Caco-2 (cell line): ENCODE measurements around the gene PRSS38. TPM values are rescaled to one million over a fixed set of nuclear protein-coding genes. Genes with fewer than 3 reads are reported as not detected.
"Not testable (repeated sequence)": the region's sequence is repeated elsewhere in the genome, so short reads cannot be mapped to it uniquely, and the experiment has no call there.

ENCODE experiments used
- BruUV-seq: library from RNA; stranded (reverse); fragments of 400-500 nt; replicated peaks from 2 replicates; lab custom pipeline; 2021; lab: Mats Ljungman, UMichigan
- CTCF ChIA-PET: fragments of 300-600 bp; sonication (Branson Sonifier 250); formaldehyde crosslinking; loops from one replicate; lab custom pipeline; 2022; ENCODE audit warnings: antibody characterized with exemption; lab: Charles Lee
- POLR2A ChIA-PET: fragments of 300-600 bp; sonication (Branson Sonifier 250); formaldehyde crosslinking; loops from one replicate; lab custom pipeline; 2022; ENCODE audit warnings: antibody characterized with exemption; lab: Charles Lee
- DNase-seq, 2 experiments: peaks; one replicate each; pipeline versions ENCODE4 v3.0.0 to v3.0.0-alpha.2; 2020 to 2022
- H3K27me3 ChIP-seq: replicated peaks from 2 replicates; pipeline ENCODE4 v1.6.0; 2011; ENCODE audit warnings: low read length; ENCODE audit not compliant: control insufficient read depth, insufficient read depth
- H3K36me3 ChIP-seq: 2 replicates; pipeline ENCODE4 v1.5.1; 2011; ENCODE audit warnings: low read length; ENCODE audit not compliant: control insufficient read depth, insufficient read depth
- H3K4me1 ChIP-seq: fragments of 250-450 bp; sonication (Bioruptor Pico); 2 replicates; pipeline ENCODE4 v1.5.1; 2020; ENCODE audit warnings: mild to moderate bottlenecking
- H3K4me3 ChIP-seq: 2 replicates; pipeline ENCODE4 v1.5.1; 2011; ENCODE audit warnings: low read depth, mild to moderate bottlenecking, control low read depth, low read length
- H3K9me3 ChIP-seq: fragments of 250-450 bp; sonication (Bioruptor Pico); 2 replicates; pipeline ENCODE4 v1.5.1; 2020; ENCODE audit warnings: mild to moderate bottlenecking, moderate library complexity
- H3K27ac Mint-ChIP-seq: one replicate; pipeline ENCODE4 v1.8.0; 2022; ENCODE audit warnings: mixed read lengths; ENCODE audit not compliant: unreplicated experiment
- H3K27me3 Mint-ChIP-seq: one replicate; pipeline ENCODE4 v1.8.0; 2022; ENCODE audit warnings: mixed read lengths; ENCODE audit not compliant: insufficient read depth, unreplicated experiment
- H3K36me3 Mint-ChIP-seq: one replicate; pipeline ENCODE4 v1.8.0; 2022; ENCODE audit warnings: mild to moderate bottlenecking, mixed read lengths; ENCODE audit not compliant: insufficient read depth, unreplicated experiment
- H3K4me1 Mint-ChIP-seq: one replicate; pipeline ENCODE4 v1.8.0; 2022; ENCODE audit warnings: low read depth, mixed read lengths; ENCODE audit not compliant: unreplicated experiment
- H3K4me3 Mint-ChIP-seq: one replicate; pipeline ENCODE4 v1.8.0; 2022; ENCODE audit warnings: mild to moderate bottlenecking, moderate library complexity, mixed read lengths; ENCODE audit not compliant: unreplicated experiment
- H3K9me3 Mint-ChIP-seq: one replicate; pipeline ENCODE4 v1.8.0; 2022; ENCODE audit warnings: mixed read lengths; ENCODE audit not compliant: unreplicated experiment
- intact Hi-C: fragments of 100-400 bp; cut with micrococcal nuclease; formaldehyde crosslinking; loops from one replicate; pipeline ENCODE4 v1.10.0; 2022; ENCODE audit not compliant: unreplicated experiment
- total RNA-seq: library from RNA; stranded (reverse); gene quantifications from 2 replicates; pipeline ENCODE4 v1.2.3, GENCODE V29; 2022
- TF ChIP-seq, protein P1 (sequence below), 2 experiments: fragments of 200-600 bp in 1 of 2; IDR thresholded peaks; 1 replicate in 1 of 2; 2 replicates in 1 of 2; pipeline versions ENCODE4 v1.5.1 to v1.8.0; 2011 to 2022; ENCODE audit warnings: antibody characterized with exemption in 1 of 2, control low read depth in 1 of 2, inconsistent platforms in 1 of 2, low read depth in 1 of 2, low read length in 1 of 2, mild to moderate bottlenecking in 1 of 2, moderate library complexity in 1 of 2; ENCODE audit not compliant: insufficient read depth in 1 of 2, severe bottlenecking in 1 of 2, unreplicated experiment in 1 of 2

Gene PRSS38
- total RNA-seq, 1 experiment from 2014 or later, result not detected

DNA sequence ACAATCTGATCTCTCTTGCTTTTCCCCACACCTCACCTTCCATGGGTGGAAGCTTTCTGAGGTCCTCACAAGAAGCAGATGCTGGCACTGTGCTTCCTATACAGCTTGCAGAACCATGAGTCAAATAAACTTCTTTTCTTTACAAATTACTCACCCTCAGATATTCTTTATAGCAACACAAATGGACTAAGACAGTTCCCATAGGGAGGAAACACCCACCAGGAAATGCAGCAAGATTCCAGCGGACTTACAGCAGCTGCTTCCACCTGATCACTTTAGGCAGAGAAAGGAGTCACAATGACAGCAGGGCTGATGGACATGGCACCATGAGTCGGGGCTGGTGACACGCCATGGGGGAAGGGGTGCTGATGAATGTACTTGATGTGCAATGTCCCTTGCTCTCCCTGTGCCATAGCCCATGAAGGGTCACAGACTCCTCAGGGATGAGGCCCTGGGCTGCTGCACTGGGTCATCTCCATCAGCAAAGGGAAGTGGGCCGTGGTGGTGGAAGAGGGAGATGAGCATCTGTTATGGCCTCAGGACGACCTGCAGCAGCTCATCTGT lies 53.9 kb downstream of the PRSS38 start:
- Mint-ChIP-seq H3K9me3 (no peaks in the 10 kb centered on the region), H3K27ac (no peak overlapping the region), H3K4me1 (no peaks in the 10 kb centered on the region), H3K36me3 (no peaks in the 10 kb centered on the region), H3K27me3 (peaks cover 19% of the 10 kb centered on the region), H3K4me3 (no peak overlapping the region)
- Histone ChIP-seq H3K27me3 (peaks cover 2% of the 10 kb centered on the region; the same call in 1 of the 2 replicates), H3K4me3 (no peak overlapping the region), H3K4me1 (no peaks in the 10 kb centered on the region), H3K36me3 (no peaks in the 10 kb centered on the region), H3K9me3 (peaks cover 9% of the 10 kb centered on the region; the same call in 1 of the 2 replicates)
- DNase-seq, result no peak
- ChIA-PET POLR2A (no interaction called here), CTCF (no interaction called here)
- no TSS peak for BruUV-seq
- intact Hi-C loops, result no loop called here
- TF ChIP-seq, protein P1, sequence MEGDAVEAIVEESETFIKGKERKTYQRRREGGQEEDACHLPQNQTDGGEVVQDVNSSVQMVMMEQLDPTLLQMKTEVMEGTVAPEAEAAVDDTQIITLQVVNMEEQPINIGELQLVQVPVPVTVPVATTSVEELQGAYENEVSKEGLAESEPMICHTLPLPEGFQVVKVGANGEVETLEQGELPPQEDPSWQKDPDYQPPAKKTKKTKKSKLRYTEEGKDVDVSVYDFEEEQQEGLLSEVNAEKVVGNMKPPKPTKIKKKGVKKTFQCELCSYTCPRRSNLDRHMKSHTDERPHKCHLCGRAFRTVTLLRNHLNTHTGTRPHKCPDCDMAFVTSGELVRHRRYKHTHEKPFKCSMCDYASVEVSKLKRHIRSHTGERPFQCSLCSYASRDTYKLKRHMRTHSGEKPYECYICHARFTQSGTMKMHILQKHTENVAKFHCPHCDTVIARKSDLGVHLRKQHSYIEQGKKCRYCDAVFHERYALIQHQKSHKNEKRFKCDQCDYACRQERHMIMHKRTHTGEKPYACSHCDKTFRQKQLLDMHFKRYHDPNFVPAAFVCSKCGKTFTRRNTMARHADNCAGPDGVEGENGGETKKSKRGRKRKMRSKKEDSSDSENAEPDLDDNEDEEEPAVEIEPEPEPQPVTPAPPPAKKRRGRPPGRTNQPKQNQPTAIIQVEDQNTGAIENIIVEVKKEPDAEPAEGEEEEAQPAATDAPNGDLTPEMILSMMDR (IDR thresholded peaks at IDR 0.05; ENCODE audit: insufficient read depth in 1 of 2, low read depth in 1 of 2, low read length in 1 of 2, severe bottlenecking in 1 of 2, unreplicated experiment in 1 of 2), result no peak

DNA sequence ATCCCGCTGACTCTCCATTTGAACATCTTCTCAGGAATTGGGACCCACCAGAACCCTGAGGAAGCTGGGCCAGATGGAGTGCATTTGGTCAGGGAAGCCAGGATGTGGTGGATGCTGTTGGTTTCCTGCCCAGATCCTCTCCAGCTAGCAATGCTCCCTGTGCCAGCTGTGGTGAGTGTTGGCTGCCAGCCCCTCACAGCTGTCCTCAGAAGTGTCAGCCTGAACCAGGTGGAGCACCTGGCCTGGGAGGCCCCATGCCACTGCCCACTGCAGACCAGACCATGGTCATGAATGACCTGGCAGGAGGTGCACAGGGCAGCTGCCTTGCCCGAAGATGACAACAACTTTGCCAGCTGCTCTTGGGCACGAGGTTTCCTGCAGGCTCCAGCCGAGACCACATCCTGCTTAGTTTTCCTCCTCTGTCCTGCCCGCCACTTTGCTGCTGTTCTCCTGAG lies 54.4 kb downstream of the PRSS38 start:
- Mint-ChIP-seq H3K4me3 (no peak overlapping the region), H3K36me3 (no peaks in the 10 kb centered on the region), H3K4me1 (no peaks in the 10 kb centered on the region), H3K27me3 (peaks cover 22% of the 10 kb centered on the region), H3K27ac (no peak overlapping the region), H3K9me3 (no peaks in the 10 kb centered on the region)
- peaks cover 4% of the 10 kb centered on the region; the same call in 1 of the 2 replicates for H3K9me3 ChIP-seq
- peaks cover 2% of the 10 kb centered on the region; the same call in 1 of the 2 replicates for H3K27me3 ChIP-seq
- intact Hi-C loops, result no loop called here
- no TSS peak for BruUV-seq
- POLR2A ChIA-PET, result no interaction called here
- TF ChIP-seq, protein P1 (IDR thresholded peaks at IDR 0.05; ENCODE audit: insufficient read depth in 1 of 2, low read depth in 1 of 2, low read length in 1 of 2, severe bottlenecking in 1 of 2, unreplicated experiment in 1 of 2), result no peak
- no peaks in the 10 kb centered on the region for H3K36me3 ChIP-seq
- no peaks in the 10 kb centered on the region for H3K4me1 ChIP-seq
- CTCF ChIA-PET, result no interaction called here
- no peak for DNase-seq
- no peak overlapping the region for H3K4me3 ChIP-seq

DNA sequence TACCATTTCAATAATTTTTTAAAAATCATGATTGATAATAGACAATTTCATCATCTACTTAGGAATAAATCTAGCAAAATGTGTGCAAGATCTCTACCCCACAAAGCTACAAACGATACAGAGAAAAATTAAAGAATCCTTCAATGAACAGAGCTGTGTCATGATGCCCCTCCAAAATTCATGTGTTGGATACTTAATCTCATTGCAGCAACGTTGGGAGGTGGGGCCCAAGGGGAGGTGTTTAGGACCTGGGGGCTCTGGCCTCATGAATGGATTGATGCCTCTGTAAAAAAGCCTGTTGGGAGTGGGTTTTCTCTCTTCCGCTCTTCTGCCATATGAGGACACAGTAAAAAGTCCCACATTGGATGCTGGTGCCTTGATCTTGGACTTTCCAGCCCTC lies 54.9 kb downstream of the PRSS38 start:
- Histone ChIP-seq H3K9me3 (no peaks in the 10 kb centered on the region), H3K4me3 (no peak overlapping the region), H3K36me3 (no peaks in the 10 kb centered on the region), H3K27me3 (peaks cover 2% of the 10 kb centered on the region; the same call in 1 of the 2 replicates), H3K4me1 (no peaks in the 10 kb centered on the region)
- Mint-ChIP-seq H3K27me3 (peaks cover 25% of the 10 kb centered on the region), H3K27ac (no peak overlapping the region), H3K36me3 (no peaks in the 10 kb centered on the region), H3K4me1 (no peaks in the 10 kb centered on the region), H3K4me3 (no peak overlapping the region), H3K9me3 (no peaks in the 10 kb centered on the region)
- intact Hi-C loops, result no loop called here
- TF ChIP-seq, protein P1 (IDR thresholded peaks at IDR 0.05; ENCODE audit: insufficient read depth in 1 of 2, low read depth in 1 of 2, low read length in 1 of 2, severe bottlenecking in 1 of 2, unreplicated experiment in 1 of 2), result no peak
- BruUV-seq, result no TSS peak
- POLR2A ChIA-PET, result no interaction called here
- CTCF ChIA-PET, result no interaction called here
- DNase-seq, result no peak

DNA sequence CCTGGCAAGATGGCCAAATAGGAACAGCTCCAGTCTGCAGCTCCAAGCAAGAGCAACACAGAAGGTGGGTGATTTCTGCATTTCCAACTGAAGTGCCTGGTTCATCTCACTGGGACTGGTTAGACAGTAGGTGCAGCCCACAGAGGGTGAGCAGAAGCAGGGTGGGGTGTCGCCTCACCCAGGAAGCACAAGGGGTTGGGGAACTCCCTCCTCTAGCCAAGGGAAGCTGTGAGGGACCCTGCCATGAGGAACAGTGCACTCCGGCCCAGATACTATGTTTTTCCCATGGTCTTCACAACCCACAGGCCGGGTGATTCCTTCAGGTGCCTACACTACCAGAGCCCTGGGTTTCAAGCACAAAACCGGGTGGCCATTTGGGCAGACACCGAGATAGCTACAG lies 56.4 kb downstream of the PRSS38 start:
- H3K4me1 ChIP-seq, H3K4me3 Mint-ChIP-seq, H3K27me3 ChIP-seq, H3K9me3 ChIP-seq, CTCF ChIA-PET, H3K4me1 Mint-ChIP-seq, intact Hi-C loops, DNase-seq, H3K4me3 ChIP-seq, POLR2A ChIA-PET, H3K9me3 Mint-ChIP-seq, H3K36me3 Mint-ChIP-seq, H3K27ac Mint-ChIP-seq, BruUV-seq, H3K36me3 ChIP-seq: not testable (repeated sequence)
- H3K27me3 Mint-ChIP-seq, result peaks cover 25% of the 10 kb centered on the region

DNA sequence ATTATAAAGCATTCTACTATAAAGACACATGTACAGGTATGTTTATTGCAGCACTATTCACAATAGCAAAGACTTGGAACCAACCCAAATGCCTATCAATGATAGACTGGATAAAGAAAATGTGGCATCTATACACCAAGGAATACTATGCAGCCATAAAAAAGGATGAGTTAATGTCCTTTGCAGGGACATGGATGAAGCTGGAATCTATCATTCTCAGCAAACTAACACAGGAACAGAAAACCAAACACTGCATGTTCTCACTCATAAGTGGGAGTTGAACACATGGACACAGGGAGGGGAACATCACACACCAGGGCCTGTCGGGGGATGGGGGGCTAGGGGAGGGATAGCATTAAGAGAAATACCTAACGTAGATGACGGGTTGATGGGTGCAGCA lies 62.3 kb downstream of the PRSS38 start:
- intact Hi-C loops, H3K36me3 Mint-ChIP-seq, H3K4me1 Mint-ChIP-seq, CTCF ChIA-PET, DNase-seq, H3K27me3 ChIP-seq, BruUV-seq, H3K9me3 ChIP-seq, H3K4me1 ChIP-seq, H3K4me3 Mint-ChIP-seq, H3K4me3 ChIP-seq, H3K27ac Mint-ChIP-seq, POLR2A ChIA-PET, H3K36me3 ChIP-seq, H3K9me3 Mint-ChIP-seq: not testable (repeated sequence)
- peaks cover 21% of the 10 kb centered on the region for H3K27me3 Mint-ChIP-seq
